HK-2 (cell line): ENCODE results near the gene TEX14.
"Not testable (repeated sequence)": the region's sequence is repeated elsewhere in the genome, so short reads cannot be mapped to it uniquely, and the experiment has no call there.

Experiments
- DNase-seq: peaks from one replicate; pipeline ENCODE4 v3.0.0-alpha.2; 2018; ENCODE audit not compliant: unreplicated experiment

TEX14 gene

GRCh38 chr17:58601976-58602375 lies 89.9 kb downstream of the TEX14 start:
- no peak for DNase-seq

GRCh38 chr17:58597371-58597770 lies 94.5 kb downstream of the TEX14 start:
- no peak for DNase-seq

- DNase-seq: no peak
Measured at GRCh38 chr17:58595194-58595792, 96.6 kb downstream of the TEX14 start.

- DNase-seq: no peak
Measured at GRCh38 chr17:58593123-58593522, 98.7 kb downstream of the TEX14 start.

GRCh38 chr17:58591455-58591854 lies 100.4 kb downstream of the TEX14 start:
- DNase-seq: no peak

- no peak for DNase-seq
Measured at GRCh38 chr17:58590377-58590776, 101.5 kb downstream of the TEX14 start.

- DNase-seq: peak; percentile 65
Measured at GRCh38 chr17:58587713-58588117, 104.1 kb downstream of the TEX14 start.

GRCh38 chr17:58586009-58586644 lies 105.7 kb downstream of the TEX14 start:
- no peak for DNase-seq

GRCh38 chr17:58585554-58585953 lies 106.3 kb downstream of the TEX14 start:
- no peak for DNase-seq

GRCh38 chr17:58583486-58583885 lies 108.4 kb downstream of the TEX14 start:
- DNase-seq: no peak

- not testable (repeated sequence) for DNase-seq
Measured at GRCh38 chr17:58582718-58583117, 109.1 kb downstream of the TEX14 start.

GRCh38 chr17:58580671-58581070 lies 111.2 kb downstream of the TEX14 start:
- DNase-seq: no peak

GRCh38 chr17:58577696-58578095 lies 114.1 kb downstream of the TEX14 start:
- DNase-seq: peak; percentile 7

GRCh38 chr17:58576679-58577367 lies 115.0 kb downstream of the TEX14 start:
- DNase-seq: no peak

GRCh38 chr17:58575511-58575910 lies 116.3 kb downstream of the TEX14 start:
- no peak for DNase-seq

- no peak for DNase-seq
Measured at GRCh38 chr17:58574025-58574424, 117.8 kb downstream of the TEX14 start.

- no peak for DNase-seq
Measured at GRCh38 chr17:58572846-58573245, 119.0 kb downstream of the TEX14 start.

- DNase-seq: no peak
Measured at GRCh38 chr17:58570758-58571157, 121.1 kb downstream of the TEX14 start.

GRCh38 chr17:58569196-58569595 lies 122.6 kb downstream of the TEX14 start:
- no peak for DNase-seq

- DNase-seq: no peak
Measured at GRCh38 chr17:58568044-58568799, 123.6 kb downstream of the TEX14 start.

- no peak for DNase-seq
Measured at GRCh38 chr17:58565389-58566311, 126.2 kb downstream of the TEX14 start.
